CD14-positive monocyte (primary cell): ENCODE results near the gene TDRD3. TPM values are rescaled to one million over a fixed set of nuclear protein-coding genes. Genes with fewer than 3 reads are reported as not detected.

Experiments used
- DNase-seq, 3 donors: peaks; one replicate each; pipeline ENCODE4 v3.0.0-alpha.2; 2011 to 2022
- H2AFZ ChIP-seq: 2 replicates; pipeline ENCODE4 v1.6.0; 2012; ENCODE audit warnings: mild to moderate bottlenecking, low read depth, low read length, inconsistent platforms; ENCODE audit not compliant: insufficient read depth, poor library complexity, severe bottlenecking
- H3K27ac ChIP-seq, 2 donors: 1 replicate in 1 of 2; 2 replicates in 1 of 2; pipeline ENCODE4 v1.5.1; 2012 to 2013; ENCODE audit warnings: low read length in 2 of 2, control low read depth in 1 of 2, inconsistent platforms in 1 of 2, low read depth in 1 of 2, mild to moderate bottlenecking in 1 of 2
- H3K27me3 ChIP-seq, 2 donors: one replicate each; pipeline versions ENCODE4 v1.6.0 to v1.6.1; 2011 to 2013; ENCODE audit warnings: low read length in 2 of 2; ENCODE audit not compliant: control insufficient read depth in 2 of 2, insufficient read depth in 2 of 2
- H3K36me3 ChIP-seq, 2 donors: replicated peaks in 1 of 2; 1 replicate in 1 of 2; 2 replicates in 1 of 2; pipeline versions ENCODE4 v1.5.1 to v1.6.1; 2012 to 2013; ENCODE audit warnings: low read length in 2 of 2, control low read depth in 1 of 2, inconsistent platforms in 1 of 2, mild to moderate bottlenecking in 1 of 2; ENCODE audit not compliant: insufficient read depth in 2 of 2, control insufficient read depth in 1 of 2
- H3K4me1 ChIP-seq, 2 donors: 1 replicate in 1 of 2; 2 replicates in 1 of 2; pipeline versions ENCODE4 v1.5.1 to v1.6.1; 2012 to 2013; ENCODE audit warnings: low read length in 2 of 2, control low read depth in 1 of 2, inconsistent platforms in 1 of 2, mild to moderate bottlenecking in 1 of 2, moderate library complexity in 1 of 2; ENCODE audit not compliant: insufficient read depth in 2 of 2, control insufficient read depth in 1 of 2
- H3K4me2 ChIP-seq: replicated peaks from 2 replicates; pipeline ENCODE3; 2012; ENCODE audit warnings: low read length, moderate library complexity, mild to moderate bottlenecking; ENCODE audit not compliant: poor library complexity, severe bottlenecking; ENCODE audit errors: extremely low read depth
- H3K4me3 ChIP-seq, 3 experiments: fragments of 200-600 bp in 1 of 3; sonication (generic) in 1 of 3; replicated peaks in 1 of 3; 1 replicate in 2 of 3; 2 replicates in 1 of 3; pipeline ENCODE4 v1.5.1; 2011 to 2013; ENCODE audit warnings: low read length in 3 of 3, mild to moderate bottlenecking in 3 of 3, control low read depth in 2 of 3, low read depth in 2 of 3, inconsistent platforms in 1 of 3, moderate library complexity in 1 of 3
- H3K79me2 ChIP-seq: 2 replicates; pipeline ENCODE4 v1.6.0; 2012; ENCODE audit warnings: mild to moderate bottlenecking, control low read depth, inconsistent platforms, low read length, moderate library complexity; ENCODE audit not compliant: insufficient read depth
- H3K9ac ChIP-seq: 2 replicates; pipeline ENCODE4 v1.6.0; 2017; ENCODE audit warnings: low read length, mild to moderate bottlenecking; ENCODE audit not compliant: insufficient read depth, poor library complexity, severe bottlenecking
- H3K9me3 ChIP-seq, 2 donors: replicated peaks in 1 of 2; 1 replicate in 1 of 2; 2 replicates in 1 of 2; pipeline versions ENCODE4 v1.5.1 to v1.6.1; 2012 to 2013; ENCODE audit warnings: low read length in 2 of 2, control low read depth in 1 of 2; ENCODE audit not compliant: control insufficient read depth in 1 of 2, insufficient read depth in 1 of 2
- H4K20me1 ChIP-seq: 2 replicates; pipeline ENCODE4 v1.6.0; 2012; ENCODE audit warnings: mild to moderate bottlenecking, low read length, control low read depth, moderate library complexity; ENCODE audit not compliant: insufficient read depth
- H3K27ac Mint-ChIP-seq, 7 donors: one replicate each; pipeline ENCODE4 v1.8.0; 2020; ENCODE audit warnings: mild to moderate bottlenecking in 7 of 7, mixed read lengths in 7 of 7, moderate library complexity in 6 of 7, inconsistent platforms in 2 of 7
- H3K27me3 Mint-ChIP-seq, 3 donors: one replicate each; pipeline ENCODE4 v1.8.0; 2021 to 2022; ENCODE audit warnings: low read depth in 3 of 3, mild to moderate bottlenecking in 3 of 3, mixed read lengths in 3 of 3, moderate library complexity in 3 of 3, inconsistent platforms in 1 of 3
- H3K36me3 Mint-ChIP-seq, 2 donors: one replicate each; pipeline ENCODE4 v1.8.0; 2020; ENCODE audit warnings: mixed read lengths in 2 of 2, inconsistent platforms in 1 of 2, mild to moderate bottlenecking in 1 of 2
- H3K4me1 Mint-ChIP-seq: one replicate; pipeline ENCODE4 v1.8.0; 2020; ENCODE audit warnings: mild to moderate bottlenecking, mixed read lengths
- H3K4me3 Mint-ChIP-seq, 2 donors: one replicate each; pipeline ENCODE4 v1.8.0; 2020; ENCODE audit warnings: mild to moderate bottlenecking in 2 of 2, mixed read lengths in 2 of 2, moderate library complexity in 1 of 2
- H3K9me3 Mint-ChIP-seq, 7 donors: one replicate each; pipeline ENCODE4 v1.8.0; 2020 to 2022; ENCODE audit warnings: mixed read lengths in 7 of 7, mild to moderate bottlenecking in 6 of 7, moderate library complexity in 6 of 7, inconsistent platforms in 2 of 7
- WGBS: methylation state at CpG from one replicate; pipeline ENCODE4 v1.1.5; 2013; ENCODE audit warnings: missing lambda C conversion rate; ENCODE audit not compliant: insufficient coverage; 5-methylcytosine and 5-hydroxymethylcytosine counted together
- intact Hi-C, 2 donors: fragments of 100-400 bp; cut with micrococcal nuclease; formaldehyde crosslinking; loops; one replicate each; pipeline versions ENCODE4 v1.15.0 to v1.15.1; 2023
- polyA plus RNA-seq, 3 donors: library from polyadenylated mRNA; depleted of rRNA in 1 of 3; unstranded in 2 of 3; stranded (reverse) in 1 of 3; fragments of 300-500 nt in 2 of 3; fragments of >200 nt in 1 of 3; fragmentation: Illumina TruSeq in 2 of 3; gene quantifications; 1 replicate in 2 of 3; 2 replicates in 1 of 3; pipeline ENCODE4 v1.2.3, GENCODE V29; 2012 to 2021
- TF ChIP-seq, protein P1 (sequence below): fragments of 200-600 bp; IDR thresholded peaks from one replicate; pipeline ENCODE4 v1.8.0; 2022; ENCODE audit warnings: antibody characterized with exemption, mild to moderate bottlenecking

TDRD3 gene
- polyA plus RNA-seq, 3 donors: 2.7 to 4.8 (median 4.7) TPM

- Mint-ChIP-seq H3K27me3 (peaks cover 0 to 4% (median 3%) of the 10 kb centered on the region in 3 donors), H3K36me3 (no peaks in the 10 kb centered on the region), H3K27ac (no peak overlapping the region), H3K9me3 (peaks cover 0 to 1% (median 0%) of the 10 kb centered on the region in 7 donors), H3K4me3 (no peak overlapping the region), H3K4me1 (peaks cover 9% of the 10 kb centered on the region)
- no peaks in the 10 kb centered on the region for H3K79me2 ChIP-seq
- H3K4me2 ChIP-seq: no peak overlapping the region
- peaks cover 3 to 4% of the 10 kb centered on the region in 2 donors for H3K4me1 ChIP-seq
- no peaks in the 10 kb centered on the region for H3K36me3 ChIP-seq
- H3K27me3 ChIP-seq: no peaks in the 10 kb centered on the region
- no peak overlapping the region for H3K27ac ChIP-seq
- H4K20me1 ChIP-seq: no peaks in the 10 kb centered on the region
- no peak overlapping the region for H3K4me3 ChIP-seq
- no peak overlapping the region for H3K9ac ChIP-seq
- no peak overlapping the region for H2AFZ ChIP-seq
- no peak for DNase-seq
- no CpG with 5 or more reads among the region's 2 CpGs for WGBS
- intact Hi-C loops: no loop called here
- TF ChIP-seq, protein P1, sequence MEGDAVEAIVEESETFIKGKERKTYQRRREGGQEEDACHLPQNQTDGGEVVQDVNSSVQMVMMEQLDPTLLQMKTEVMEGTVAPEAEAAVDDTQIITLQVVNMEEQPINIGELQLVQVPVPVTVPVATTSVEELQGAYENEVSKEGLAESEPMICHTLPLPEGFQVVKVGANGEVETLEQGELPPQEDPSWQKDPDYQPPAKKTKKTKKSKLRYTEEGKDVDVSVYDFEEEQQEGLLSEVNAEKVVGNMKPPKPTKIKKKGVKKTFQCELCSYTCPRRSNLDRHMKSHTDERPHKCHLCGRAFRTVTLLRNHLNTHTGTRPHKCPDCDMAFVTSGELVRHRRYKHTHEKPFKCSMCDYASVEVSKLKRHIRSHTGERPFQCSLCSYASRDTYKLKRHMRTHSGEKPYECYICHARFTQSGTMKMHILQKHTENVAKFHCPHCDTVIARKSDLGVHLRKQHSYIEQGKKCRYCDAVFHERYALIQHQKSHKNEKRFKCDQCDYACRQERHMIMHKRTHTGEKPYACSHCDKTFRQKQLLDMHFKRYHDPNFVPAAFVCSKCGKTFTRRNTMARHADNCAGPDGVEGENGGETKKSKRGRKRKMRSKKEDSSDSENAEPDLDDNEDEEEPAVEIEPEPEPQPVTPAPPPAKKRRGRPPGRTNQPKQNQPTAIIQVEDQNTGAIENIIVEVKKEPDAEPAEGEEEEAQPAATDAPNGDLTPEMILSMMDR: no peak
- no peaks in the 10 kb centered on the region for H3K9me3 ChIP-seq
Measured at GRCh38 chr13:60358453-60358852, 38.6 kb upstream of the TDRD3 start.

- Histone ChIP-seq H3K4me1 (no peaks in the 10 kb centered on the region), H3K27ac (no peak overlapping the region), H4K20me1 (no peaks in the 10 kb centered on the region), H3K4me2 (no peak overlapping the region), H3K9me3 (no peaks in the 10 kb centered on the region), H2AFZ (no peak overlapping the region), H3K4me3 (no peak overlapping the region), H3K79me2 (no peaks in the 10 kb centered on the region), H3K27me3 (no peaks in the 10 kb centered on the region), H3K9ac (no peak overlapping the region), H3K36me3 (no peaks in the 10 kb centered on the region)
- peaks cover 2 to 7% (median 6%) of the 10 kb centered on the region in 3 donors for H3K27me3 Mint-ChIP-seq
- H3K4me3 Mint-ChIP-seq: no peak overlapping the region
- H3K36me3 Mint-ChIP-seq: no peaks in the 10 kb centered on the region
- TF ChIP-seq, protein P1: no peak
- intact Hi-C loops: no loop called here
- WGBS: 75% methylated on average over 1 of the region's 2 CpGs
- H3K27ac Mint-ChIP-seq: no peak overlapping the region
- DNase-seq: no peak
- H3K9me3 Mint-ChIP-seq: peaks cover 0 to 6% (median 2%) of the 10 kb centered on the region in 7 donors
- no peaks in the 10 kb centered on the region for H3K4me1 Mint-ChIP-seq
Measured at GRCh38 chr13:60363288-60363687, 33.7 kb upstream of the TDRD3 start.
